Stomach (tissue), 9 donors: ENCODE data around the gene PIWIL4. TPM values are rescaled to one million over a fixed set of nuclear protein-coding genes. Genes with fewer than 3 reads are reported as not detected.

Experiments
- DNase-seq, 2 donors: peaks; one replicate each; pipeline versions ENCODE4 v3.0.0 to v3.0.0-alpha.2; 2013 to 2019
- H3K27ac ChIP-seq, 5 donors: fragments of 200-600 bp in 4 of 5; sonication (generic) in 4 of 5; one replicate each; pipeline ENCODE4 v1.5.1; 2013 to 2019; ENCODE audit warnings: mild to moderate bottlenecking in 1 of 5, moderate library complexity in 1 of 5
- H3K27me3 ChIP-seq, 3 donors: fragments of 200-600 bp; sonication (generic); one replicate each; pipeline ENCODE4 v1.5.1; 2017 to 2019; ENCODE audit warnings: mixed run types in 1 of 3
- H3K36me3 ChIP-seq, 4 donors: fragments of 200-600 bp; sonication (generic); 1 replicate in 3 of 4; 2 replicates in 1 of 4; pipeline ENCODE4 v1.5.1; 2016 to 2019
- H3K4me1 ChIP-seq, 4 donors: fragments of 200-600 bp; sonication (generic); one replicate each; pipeline ENCODE4 v1.5.1; 2016 to 2019
- H3K4me3 ChIP-seq, 4 donors: fragments of 200-600 bp; sonication (generic) in 3 of 4; one replicate each; pipeline ENCODE4 v1.5.1; 2016 to 2019; ENCODE audit warnings: mild to moderate bottlenecking in 1 of 4
- H3K9me3 ChIP-seq, 4 donors: fragments of 200-600 bp; sonication (generic); one replicate each; pipeline ENCODE4 v1.5.1; 2016 to 2019
- EP300 ChIP-seq: sonication (generic); formaldehyde crosslinking; IDR thresholded peaks from one replicate; pipeline ENCODE4 v1.6.1; 2017; ENCODE audit warnings: antibody characterized with exemption
- POLR2A ChIP-seq, 4 donors: fragments of 450-650 bp; IDR thresholded peaks; one replicate each; pipeline ENCODE4 v1.6.1; 2016; ENCODE audit warnings: antibody characterized with exemption in 4 of 4, control low read depth in 2 of 4, mild to moderate bottlenecking in 1 of 4, moderate library complexity in 1 of 4
- POLR2AphosphoS5 ChIP-seq, 3 donors: sonication (generic); formaldehyde crosslinking; IDR thresholded peaks; one replicate each; pipeline ENCODE4 v1.6.1; 2016; ENCODE audit warnings: antibody characterized with exemption in 3 of 3
- WGBS, 5 donors: extraction: QIAGEN DNeasy Blood & Tissue Kit in 3 of 5; methylation state at CpG; one replicate each; pipeline versions ENCODE4 v1.1.5 to v1.1.7; 2013 to 2018; 5-methylcytosine and 5-hydroxymethylcytosine counted together
- intact Hi-C: fragments of 100-400 bp; cut with DNase I; formaldehyde crosslinking; loops from one replicate; pipeline ENCODE4 v1.15.1; 2023; ENCODE audit warnings: low total_unique reads
- polyA plus RNA-seq, 3 donors: library from polyadenylated mRNA; stranded (reverse); fragments of 200-250 nt; gene quantifications; one replicate each; pipeline ENCODE4 v1.2.3, GENCODE V29; 2013
- total RNA-seq, 5 donors: library from RNA; depleted of rRNA; stranded (reverse); fragments of >200 nt; gene quantifications; one replicate each; pipeline versions ENCODE4 v1.1.0 to v1.2.3, GENCODE V29; 2014 to 2016
- TF ChIP-seq, protein P1 (sequence below), 7 experiments: fragments of 450-650 bp in 4 of 7; fragments of 200-600 bp in 3 of 7; sonication (generic) in 3 of 7; IDR thresholded peaks; one replicate each; pipeline ENCODE4 v1.5.1; 2016 to 2019; ENCODE audit warnings: antibody characterized with exemption in 7 of 7, control low read depth in 2 of 7, mild to moderate bottlenecking in 1 of 7
- donor health status: healthy with polysubstance abuse.
- donor health status: Bipolar disorder and iron deficiency.
- donor health status: healthy.

PIWIL4 gene
- total and polyA plus RNA-seq, 8 donors = 1.3 to 19.4 (median 4.2) TPM; not detected in 1

DNA sequence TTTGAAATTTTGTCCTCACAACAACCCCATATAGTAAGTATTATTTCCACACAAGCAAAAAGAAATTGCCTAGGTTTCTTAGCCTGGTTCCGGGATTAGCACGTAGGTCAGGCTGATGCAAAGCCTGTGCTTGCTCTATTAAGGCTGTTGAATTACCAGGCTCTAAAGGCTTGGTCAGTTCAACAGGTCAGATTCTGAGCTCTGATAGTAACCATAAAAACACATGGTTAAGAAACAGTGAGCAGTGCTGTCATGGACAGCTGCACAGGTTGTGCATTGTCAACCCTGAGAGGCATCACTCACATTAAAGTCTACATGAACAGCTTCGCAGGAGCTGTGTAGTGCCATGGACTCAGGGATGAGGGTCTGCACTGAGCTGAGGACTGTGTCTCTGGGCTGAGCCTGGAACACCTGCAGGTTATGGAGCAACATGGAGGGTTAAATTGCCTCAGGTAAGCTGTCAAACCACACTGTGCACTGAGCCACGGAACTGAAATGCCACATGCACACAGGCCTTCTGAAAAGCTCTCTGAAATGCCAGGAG, 98.0 kb downstream of the PIWIL4 start:
- Histone ChIP-seq H3K4me1 (no peaks in the 10 kb centered on the region), H3K36me3 (no peaks in the 10 kb centered on the region), H3K27ac (no peak overlapping the region), H3K9me3 (peaks cover 0 to 4% (median 0%) of the 10 kb centered on the region in 4 donors), H3K4me3 (no peak overlapping the region), H3K27me3 (no peaks in the 10 kb centered on the region)
- DNase-seq = no peak
- intact Hi-C loops = no loop called here
- TF ChIP-seq POLR2AphosphoS5 (IDR thresholded peaks at IDR 0.05) (no peak), POLR2A (IDR thresholded peaks at IDR 0.05) (no peak), EP300 (no peak)
- TF ChIP-seq, protein P1, sequence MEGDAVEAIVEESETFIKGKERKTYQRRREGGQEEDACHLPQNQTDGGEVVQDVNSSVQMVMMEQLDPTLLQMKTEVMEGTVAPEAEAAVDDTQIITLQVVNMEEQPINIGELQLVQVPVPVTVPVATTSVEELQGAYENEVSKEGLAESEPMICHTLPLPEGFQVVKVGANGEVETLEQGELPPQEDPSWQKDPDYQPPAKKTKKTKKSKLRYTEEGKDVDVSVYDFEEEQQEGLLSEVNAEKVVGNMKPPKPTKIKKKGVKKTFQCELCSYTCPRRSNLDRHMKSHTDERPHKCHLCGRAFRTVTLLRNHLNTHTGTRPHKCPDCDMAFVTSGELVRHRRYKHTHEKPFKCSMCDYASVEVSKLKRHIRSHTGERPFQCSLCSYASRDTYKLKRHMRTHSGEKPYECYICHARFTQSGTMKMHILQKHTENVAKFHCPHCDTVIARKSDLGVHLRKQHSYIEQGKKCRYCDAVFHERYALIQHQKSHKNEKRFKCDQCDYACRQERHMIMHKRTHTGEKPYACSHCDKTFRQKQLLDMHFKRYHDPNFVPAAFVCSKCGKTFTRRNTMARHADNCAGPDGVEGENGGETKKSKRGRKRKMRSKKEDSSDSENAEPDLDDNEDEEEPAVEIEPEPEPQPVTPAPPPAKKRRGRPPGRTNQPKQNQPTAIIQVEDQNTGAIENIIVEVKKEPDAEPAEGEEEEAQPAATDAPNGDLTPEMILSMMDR (IDR thresholded peaks at IDR 0.05) = no peak
- 61 to 96% (median 93%) methylated on average over 3 to 4 of the region's 4 CpGs for WGBS, 5 donors

DNA sequence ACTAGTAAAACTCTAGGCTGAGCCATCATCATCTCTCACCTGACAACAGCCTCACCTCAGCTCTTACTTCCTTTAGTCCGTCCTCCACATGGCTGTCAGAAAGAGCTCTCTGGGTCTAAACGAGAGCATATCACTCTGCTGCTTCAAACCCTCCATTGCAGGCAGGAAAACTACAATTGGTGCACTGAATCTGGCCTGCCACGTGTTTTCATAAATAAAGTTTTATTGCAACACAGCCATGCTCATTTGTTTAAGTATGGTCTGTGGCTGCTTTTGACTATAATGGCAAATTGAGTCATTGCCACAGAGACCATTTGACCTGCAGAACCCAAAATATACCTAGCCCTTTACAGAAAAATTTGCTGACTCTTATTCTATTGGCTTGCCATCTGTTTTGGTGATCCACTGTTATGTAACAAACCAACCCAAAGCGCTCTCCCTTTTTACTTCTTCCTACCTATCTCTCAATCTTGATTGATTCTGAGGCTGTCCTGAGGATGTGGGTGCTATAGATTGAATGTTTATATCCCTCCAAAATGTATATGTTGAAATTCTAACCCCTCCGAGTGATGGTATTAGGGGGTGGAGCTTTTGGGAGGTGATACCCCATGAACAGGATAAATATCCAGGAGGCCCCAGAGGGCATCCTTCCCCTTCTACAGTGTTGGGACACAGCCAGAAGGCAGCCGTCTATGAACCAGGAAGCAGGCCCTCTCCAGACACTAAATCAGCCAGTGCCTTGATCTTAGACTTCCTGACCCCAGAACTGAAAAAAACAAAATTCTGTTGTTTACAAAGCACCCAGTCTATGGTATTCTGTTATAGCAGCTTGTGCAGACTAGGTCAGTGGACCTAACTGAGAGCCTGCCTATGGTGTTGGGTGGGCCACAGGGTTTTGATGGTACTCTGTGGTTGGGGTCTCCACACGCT, 99.9 kb downstream of the PIWIL4 start:
- H3K4me3 ChIP-seq = no peak overlapping the region
- no peak for DNase-seq
- intact Hi-C loops = no loop called here
- TF ChIP-seq POLR2A (IDR thresholded peaks at IDR 0.05) = no peak
- TF ChIP-seq, protein P1 (IDR thresholded peaks at IDR 0.05) = no peak
- no peak for TF ChIP-seq POLR2AphosphoS5 (IDR thresholded peaks at IDR 0.05)
- TF ChIP-seq EP300 = no peak
- H3K9me3 ChIP-seq = peaks cover 0 to 4% (median 0%) of the 10 kb centered on the region in 4 donors
- H3K4me1 ChIP-seq = no peaks in the 10 kb centered on the region
- H3K36me3 ChIP-seq = no peaks in the 10 kb centered on the region
- no peaks in the 10 kb centered on the region for H3K27me3 ChIP-seq
- no peak overlapping the region for H3K27ac ChIP-seq
- 76 to 91% (median 82%) methylated on average over 6 to 7 of the region's 7 CpGs for WGBS, 5 donors

DNA sequence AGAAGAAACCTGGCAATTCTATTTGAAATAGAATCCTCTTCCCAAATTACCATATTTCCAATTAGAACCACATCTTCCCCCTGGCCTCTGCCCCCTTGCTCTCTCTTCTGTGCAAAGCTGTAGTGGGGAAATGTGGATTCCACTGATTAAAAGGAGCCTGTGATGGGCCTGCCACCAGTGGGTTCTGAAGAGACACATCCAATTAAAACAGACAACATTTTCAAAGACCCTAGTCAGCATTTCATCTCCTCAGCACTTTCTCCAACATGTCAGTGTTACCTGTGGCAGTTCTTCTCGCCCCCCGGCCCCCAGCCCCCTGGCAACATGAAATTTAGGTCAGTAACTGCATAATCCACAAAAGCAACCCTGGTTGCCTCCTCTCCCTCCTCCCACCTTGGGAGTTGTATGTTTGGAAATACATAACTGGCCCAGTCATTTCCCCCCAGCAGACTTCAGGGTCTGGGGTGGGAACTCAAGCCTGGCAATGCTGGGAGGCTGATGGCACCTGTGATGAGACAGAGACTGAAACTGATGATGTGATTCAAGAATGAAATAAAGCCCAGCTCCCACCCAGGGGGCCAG, 101.1 kb downstream of the PIWIL4 start:
- DNase-seq = no peak
- intact Hi-C loops = no loop called here
- Histone ChIP-seq H3K27ac (no peak overlapping the region), H3K4me3 (no peak overlapping the region), H3K9me3 (peaks cover 0 to 3% (median 0%) of the 10 kb centered on the region in 4 donors), H3K36me3 (no peaks in the 10 kb centered on the region), H3K4me1 (no peaks in the 10 kb centered on the region), H3K27me3 (no peaks in the 10 kb centered on the region)
- TF ChIP-seq, protein P1 (IDR thresholded peaks at IDR 0.05) = no peak
- TF ChIP-seq EP300 = no peak
- WGBS, 5 donors = 76 to 93% (median 86%) methylated on average over 2 of the region's 2 CpGs

DNA sequence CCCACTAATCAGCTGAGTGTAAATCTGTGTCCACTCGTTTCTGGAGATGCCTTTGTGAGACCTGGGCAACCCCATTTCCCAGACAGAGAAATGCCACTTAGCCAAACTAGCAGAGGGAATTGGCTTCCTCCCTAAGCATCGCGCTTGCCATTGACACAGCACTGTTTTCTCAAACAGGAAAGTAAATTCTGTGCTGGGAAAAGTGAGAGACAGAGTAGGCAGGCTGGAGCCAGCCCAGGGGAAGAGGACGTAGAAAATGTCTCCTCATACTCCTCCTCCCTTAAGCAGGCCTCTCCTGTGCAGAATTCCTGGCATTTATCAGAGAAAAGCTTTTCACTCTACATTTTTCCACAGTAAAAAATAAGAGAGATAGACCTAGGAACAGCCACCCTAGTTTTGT, 101.9 kb downstream of the PIWIL4 start:
- Histone ChIP-seq H3K4me3 (no peak overlapping the region), H3K4me1 (peaks cover 0 to 5% (median 0%) of the 10 kb centered on the region in 4 donors), H3K27ac (no peak overlapping the region), H3K36me3 (no peaks in the 10 kb centered on the region), H3K9me3 (no peaks in the 10 kb centered on the region), H3K27me3 (no peaks in the 10 kb centered on the region)
- no peak for DNase-seq
- TF ChIP-seq POLR2A (IDR thresholded peaks at IDR 0.05) = no peak
- no peak for TF ChIP-seq POLR2AphosphoS5 (IDR thresholded peaks at IDR 0.05)
- TF ChIP-seq, protein P1 (IDR thresholded peaks at IDR 0.05) = no peak
- TF ChIP-seq EP300 = no peak
- WGBS, 5 donors = 66 to 78% (median 74%) methylated on average over 4 of the region's 4 CpGs
- intact Hi-C loops = no loop called here
